Glutamatergic neuron (in vitro differentiated cells): ENCODE data around the gene OGFOD2. TPM values are rescaled to one million over a fixed set of nuclear protein-coding genes. Genes with fewer than 3 reads are reported as not detected.

Source experiments
- DNase-seq: peaks from one replicate; pipeline ENCODE4 v3.0.0; 2022
- H3K27ac Mint-ChIP-seq: one replicate; pipeline ENCODE4 v1.8.0; 2020; ENCODE audit warnings: mild to moderate bottlenecking, mixed read lengths, inconsistent platforms; ENCODE audit not compliant: unreplicated experiment
- H3K27me3 Mint-ChIP-seq: one replicate; pipeline ENCODE4 v1.8.0; 2020; ENCODE audit warnings: mild to moderate bottlenecking, moderate library complexity, mixed read lengths, inconsistent platforms; ENCODE audit not compliant: unreplicated experiment
- H3K36me3 Mint-ChIP-seq: one replicate; pipeline ENCODE4 v1.8.0; 2020; ENCODE audit warnings: mild to moderate bottlenecking, mixed read lengths, inconsistent platforms; ENCODE audit not compliant: unreplicated experiment
- H3K4me1 Mint-ChIP-seq: one replicate; pipeline ENCODE4 v1.8.0; 2020; ENCODE audit warnings: mild to moderate bottlenecking, low read depth, mixed read lengths, inconsistent platforms; ENCODE audit not compliant: unreplicated experiment
- H3K4me3 Mint-ChIP-seq: one replicate; pipeline ENCODE4 v1.8.0; 2020; ENCODE audit warnings: mild to moderate bottlenecking, mixed read lengths, inconsistent platforms; ENCODE audit not compliant: unreplicated experiment
- H3K9me3 Mint-ChIP-seq: one replicate; pipeline ENCODE4 v1.8.0; 2020; ENCODE audit warnings: mild to moderate bottlenecking, moderate library complexity, mixed read lengths, inconsistent platforms; ENCODE audit not compliant: unreplicated experiment
- CTCF ChIP-seq: fragments of 200-600 bp; sonication (generic); IDR thresholded peaks from one replicate; pipeline ENCODE4 v1.5.0; 2021; ENCODE audit not compliant: partially characterized antibody, unreplicated experiment
- total RNA-seq: library from RNA; stranded (reverse); fragmentation: NEBNext Ultra II Directional; extraction: Animal tissue kit (Norgen Biotek cat#: 25700); gene quantifications from one replicate; pipeline ENCODE4 v1.2.1, GENCODE V29; 2021; ENCODE audit not compliant: unreplicated experiment

Gene OGFOD2
- total RNA-seq, 1 donor from 2014 or later: 15.3 TPM

DNA sequence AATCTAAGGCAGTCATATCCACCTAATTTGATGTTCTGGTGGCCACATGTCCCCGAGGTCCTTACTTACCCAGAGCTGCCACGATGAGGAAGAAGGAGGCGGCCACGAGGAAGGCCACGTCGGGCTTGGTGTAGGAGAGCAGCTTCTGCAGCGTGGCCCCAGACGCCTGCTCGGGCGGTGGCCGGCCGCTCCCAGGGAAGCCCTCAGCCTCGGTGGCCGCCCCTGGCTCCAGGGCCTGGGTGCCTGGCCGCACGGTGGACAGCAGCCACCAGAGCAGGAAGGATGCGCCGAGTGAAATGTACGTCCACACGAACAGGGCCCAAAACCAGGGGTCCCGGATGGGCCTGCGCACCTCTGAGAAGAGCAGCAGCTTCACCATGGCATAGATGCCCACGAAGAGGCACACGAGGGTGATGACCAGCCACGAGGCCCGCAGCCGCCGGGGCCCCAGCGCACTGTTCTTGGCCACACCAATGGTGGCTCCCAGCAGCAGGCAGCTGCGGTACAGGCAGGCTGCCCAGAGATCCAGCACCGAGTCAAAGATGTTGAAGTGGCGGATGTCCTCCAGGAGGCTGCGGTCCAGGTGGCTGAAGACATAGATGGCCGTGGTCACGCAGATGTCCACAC is 15.4 kb upstream of the OGFOD2 start:
- Mint-ChIP-seq H3K27ac (no peak overlapping the region), H3K4me1 (peaks cover under 1% of the 10 kb centered on the region), H3K9me3 (peaks cover 2% of the 10 kb centered on the region), H3K36me3 (no peaks in the 10 kb centered on the region), H3K4me3 (no peak overlapping the region), H3K27me3 (peaks cover 3% of the 10 kb centered on the region)
- DNase-seq: no peak
- TF ChIP-seq CTCF: no peak

DNA sequence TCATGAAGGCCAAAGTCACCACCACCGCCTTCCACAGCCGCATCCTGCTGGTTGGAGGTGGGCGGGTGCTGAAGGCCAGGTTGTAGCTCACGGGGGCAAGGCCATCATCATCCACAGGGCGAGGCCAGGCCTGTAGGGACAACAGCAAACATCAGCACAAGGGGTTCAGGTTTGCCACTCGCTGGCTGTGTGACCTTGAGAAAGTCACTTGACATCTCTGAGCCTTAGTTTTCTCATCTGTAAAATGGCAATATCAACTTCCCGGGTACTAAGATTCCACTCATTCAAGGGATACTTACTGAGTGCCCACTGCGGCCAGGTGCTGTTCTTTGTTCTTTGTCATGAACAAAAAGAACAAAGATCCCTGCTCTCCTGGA is 14.9 kb upstream of the OGFOD2 start:
- peaks cover 4% of the 10 kb centered on the region for H3K27me3 Mint-ChIP-seq
- H3K4me3 Mint-ChIP-seq: no peak overlapping the region
- no peaks in the 10 kb centered on the region for H3K36me3 Mint-ChIP-seq
- H3K9me3 Mint-ChIP-seq: no peaks in the 10 kb centered on the region
- no peak overlapping the region for H3K27ac Mint-ChIP-seq
- TF ChIP-seq CTCF: no peak
- DNase-seq: no peak
- peaks cover 4% of the 10 kb centered on the region for H3K4me1 Mint-ChIP-seq

DNA sequence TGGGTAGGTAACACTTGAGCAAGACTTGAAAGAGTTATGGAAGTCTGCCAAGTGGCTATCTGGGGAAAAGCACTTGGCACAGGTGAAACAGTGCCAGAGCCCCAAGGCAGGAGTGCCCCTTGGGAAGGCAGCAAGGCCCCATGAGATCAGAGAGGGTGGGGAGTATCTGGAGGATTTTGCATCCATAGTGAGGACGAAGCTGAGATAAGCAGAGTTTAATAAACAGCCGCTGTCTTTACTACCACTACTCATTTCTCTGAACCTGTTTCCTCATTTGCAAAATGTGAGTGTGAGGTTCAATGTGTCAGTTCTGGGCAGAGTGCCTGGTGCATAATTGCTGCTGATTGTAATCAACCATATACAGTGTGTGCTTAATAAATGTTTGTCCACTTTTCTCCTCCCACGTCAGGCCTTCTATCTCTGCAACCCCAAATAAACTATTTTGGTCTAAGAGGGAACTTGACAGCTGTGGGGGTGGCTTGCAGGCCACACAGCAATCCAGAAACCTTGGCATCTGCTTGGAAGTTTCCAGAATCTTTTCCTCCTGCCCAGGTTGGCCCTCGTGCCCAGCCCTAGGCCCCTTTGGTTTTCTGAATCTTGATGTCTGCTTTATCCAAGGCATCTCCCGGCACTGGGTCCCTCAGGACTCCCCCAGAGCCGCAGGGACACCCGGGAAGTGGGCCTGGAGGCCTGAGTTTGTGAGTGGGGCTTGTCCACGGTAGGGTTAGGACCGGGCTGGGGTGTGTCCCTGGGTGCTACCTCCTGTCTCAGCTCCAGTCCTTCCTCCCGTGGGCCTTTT is 13.3 kb upstream of the OGFOD2 start:
- H3K27me3 Mint-ChIP-seq: peaks cover 4% of the 10 kb centered on the region

DNA sequence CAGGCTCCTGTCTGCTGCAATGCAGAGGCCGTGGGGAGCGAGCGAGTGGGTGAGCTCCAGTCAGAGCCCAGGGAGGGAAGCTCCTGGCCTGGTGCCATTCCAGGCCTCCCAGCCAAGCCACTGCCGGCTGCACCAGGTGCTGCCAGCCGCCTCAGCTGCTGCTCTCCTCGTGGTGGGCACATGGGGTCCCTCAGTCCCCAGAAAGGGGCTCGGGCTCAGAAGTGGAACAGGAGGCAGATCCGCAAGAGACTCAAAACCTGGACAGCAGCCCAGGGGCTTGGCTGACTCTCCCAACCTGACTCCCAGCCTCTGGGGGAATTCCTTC is 11.1 kb upstream of the OGFOD2 start:
- H3K36me3 Mint-ChIP-seq: no peaks in the 10 kb centered on the region
- H3K4me1 Mint-ChIP-seq: peaks cover 4% of the 10 kb centered on the region
- no peak for TF ChIP-seq CTCF
- no peak overlapping the region for H3K4me3 Mint-ChIP-seq
- peaks cover 8% of the 10 kb centered on the region for H3K27me3 Mint-ChIP-seq
- no peak overlapping the region for H3K27ac Mint-ChIP-seq
- no peaks in the 10 kb centered on the region for H3K9me3 Mint-ChIP-seq
- DNase-seq: no peak

More for the DNA sequence above, 13.3 kb upstream of the OGFOD2 start:
- H3K27ac Mint-ChIP-seq: no peak overlapping the region
- no peak for DNase-seq
- H3K36me3 Mint-ChIP-seq: no peaks in the 10 kb centered on the region
- peaks cover 4% of the 10 kb centered on the region for H3K4me1 Mint-ChIP-seq
- no peak overlapping the region for H3K4me3 Mint-ChIP-seq
- no peak for TF ChIP-seq CTCF
- H3K9me3 Mint-ChIP-seq: no peaks in the 10 kb centered on the region
